ENCODE measurements around the gene PAFAH1B2. TPM values are rescaled to one million over a fixed set of nuclear protein-coding genes. Genes with fewer than 3 reads are reported as not detected.
A peak's percentile ranks its signal among the peaks of the same experiment; 100 is the strongest.
"Not testable (repeated sequence)": the region's sequence is repeated elsewhere in the genome, so short reads cannot be mapped to it uniquely, and the experiment has no call there.

PAFAH1B2 gene
- total RNA-seq, 1 donor from 2014 or later = 51.4 TPM

GRCh38 chr11:117198613-117199012, 54.5 kb downstream of the PAFAH1B2 start:
- DNase-seq = no peak
- no peak for ATAC-seq
- intact Hi-C loops (cut with micrococcal nuclease) = no loop called here

- intact Hi-C loops (cut with micrococcal nuclease) = no loop called here
- DNase-seq = peak; percentile 84
- peak; percentile 78 for ATAC-seq
Observed at GRCh38 chr11:117199053-117199915, 55.2 kb downstream of the PAFAH1B2 start, which contains the start of gene TAGLN. TSS of gene TAGLN (plus strand) at chr11:117199370. CDS start at chr11:117203014, 3,644 bp downstream.

GRCh38 chr11:117199916-117200812, 56.1 kb downstream of the PAFAH1B2 start:
- DNase-seq (no peak), ATAC-seq (peak; percentile 0)
- intact Hi-C loops (cut with micrococcal nuclease) = no loop called here

GRCh38 chr11:117200813-117201657, 56.9 kb downstream of the PAFAH1B2 start:
- DNase-seq (no peak), ATAC-seq (no peak)
- intact Hi-C loops (cut with micrococcal nuclease) = no loop called here

GRCh38 chr11:117201658-117202305, 57.7 kb downstream of the PAFAH1B2 start:
- intact Hi-C loops (cut with micrococcal nuclease) = no loop called here
- ATAC-seq (no peak), DNase-seq (peak; percentile 42)

GRCh38 chr11:117202386-117203068, 58.4 kb downstream of the PAFAH1B2 start:
- DNase-seq (peak; percentile 21), ATAC-seq (no peak)
- intact Hi-C loops (cut with micrococcal nuclease) = no loop called here

GRCh38 chr11:117203069-117203407, 59.0 kb downstream of the PAFAH1B2 start:
- DNase-seq (peak; percentile 36), ATAC-seq (no peak)
- intact Hi-C loops (cut with micrococcal nuclease) = no loop called here

- DNase-seq (no peak), ATAC-seq (no peak)
- intact Hi-C loops (cut with micrococcal nuclease) = no loop called here
Observed at GRCh38 chr11:117204283-117205080, 60.4 kb downstream of the PAFAH1B2 start.

GRCh38 chr11:117205211-117205818, 61.2 kb downstream of the PAFAH1B2 start:
- DNase-seq = peak; percentile 33
- no peak for ATAC-seq
- intact Hi-C loops (cut with micrococcal nuclease) = no loop called here

- intact Hi-C loops (cut with micrococcal nuclease); DNase-seq; ATAC-seq: not testable (repeated sequence)
Observed at GRCh38 chr11:117206111-117206510, 62.0 kb downstream of the PAFAH1B2 start.

- intact Hi-C loops (cut with micrococcal nuclease) = not testable (repeated sequence)
- peak; percentile 36 for DNase-seq
- peak; percentile 62 for ATAC-seq
Observed at GRCh38 chr11:117206859-117207258, 62.8 kb downstream of the PAFAH1B2 start.

- intact Hi-C loops (cut with micrococcal nuclease); DNase-seq; ATAC-seq: not testable (repeated sequence)
Observed at GRCh38 chr11:117207481-117207880, 63.4 kb downstream of the PAFAH1B2 start.

- ATAC-seq; intact Hi-C loops (cut with micrococcal nuclease): not testable (repeated sequence)
- DNase-seq = peak; percentile 41
Observed at GRCh38 chr11:117208710-117209109, 64.6 kb downstream of the PAFAH1B2 start.

GRCh38 chr11:117209351-117210125, 65.5 kb downstream of the PAFAH1B2 start:
- DNase-seq = peak; percentile 11
- ATAC-seq; intact Hi-C loops (cut with micrococcal nuclease): not testable (repeated sequence)

- intact Hi-C loops (cut with micrococcal nuclease) = no loop called here
- DNase-seq (peak; percentile 5), ATAC-seq (no peak)
Observed at GRCh38 chr11:117210620-117211019, 66.5 kb downstream of the PAFAH1B2 start.
